K562 (cell line): ENCODE results near the gene NISCH.

Source experiments
- BHLHE40 ChIP-seq: IDR thresholded peaks from 2 replicates; pipeline ENCODE4 v1.6.1; 2011; ENCODE audit warnings: low read length, improper control_type of control experiment
- HDGF ChIP-seq: fragments of 450-650 bp; IDR thresholded peaks from 2 replicates; pipeline ENCODE4 v1.6.1; 2016
- JUN ChIP-seq, 2 experiments: sonication (generic) in 1 of 2; formaldehyde crosslinking in 1 of 2; IDR thresholded peaks; 2 replicates each; pipeline versions ENCODE4 v1.6.1 to v1.8.0; 2012 to 2022; ENCODE audit warnings: borderline replicate concordance in 2 of 2, mild to moderate bottlenecking in 2 of 2, improper control_type of control experiment in 1 of 2, low read depth in 1 of 2, low read length in 1 of 2, missing genetic modification reagents in 1 of 2
- NFYB ChIP-seq: IDR thresholded peaks from 2 replicates; pipeline ENCODE4 v1.6.1; 2011; ENCODE audit warnings: mild to moderate bottlenecking, moderate library complexity; ENCODE audit not compliant: insufficient read length; ENCODE audit errors: extremely low read depth
- POLR2A ChIP-seq: fragments of 450-650 bp; conservative IDR thresholded peaks from 2 replicates; pipeline ENCODE4 v1.6.1; 2016
- SPI1 ChIP-seq: IDR thresholded peaks from 2 replicates; pipeline ENCODE4 v1.6.1; 2011; ENCODE audit warnings: low read depth, low read length, control low read depth, borderline replicate concordance
- ZNF253 ChIP-seq: fragments of 250-450 bp; sonication (Bioruptor Pico); conservative IDR thresholded peaks from 2 replicates; pipeline ENCODE4 v1.6.1; 2021; ENCODE audit warnings: mild to moderate bottlenecking
- TF ChIP-seq, protein P1 (sequence below), 2 experiments: fragments of 450-650 bp; formaldehyde crosslinking in 1 of 2; IDR thresholded peaks; 2 replicates each; pipeline versions ENCODE4 v1.4.0 to v1.6.1; 2014 to 2020; ENCODE audit warnings: mild to moderate bottlenecking in 2 of 2, borderline replicate concordance in 1 of 2, low read depth in 1 of 2
- TF ChIP-seq, protein P2 (sequence below): sonication (generic); formaldehyde crosslinking; IDR thresholded peaks from 2 replicates; pipeline ENCODE4 v1.8.0; 2023; ENCODE audit warnings: mild to moderate bottlenecking, missing genetic modification reagents
- TF ChIP-seq, protein P3 (sequence below), 2 experiments: IDR thresholded peaks in 1 of 2; conservative IDR thresholded peaks in 1 of 2; 2 replicates each; pipeline ENCODE4 v1.6.1; 2016; ENCODE audit warnings: low read depth in 2 of 2, mild to moderate bottlenecking in 1 of 2, missing compliant biosample characterization in 1 of 2, missing genetic modification characterization in 1 of 2, moderate library complexity in 1 of 2

DNA sequence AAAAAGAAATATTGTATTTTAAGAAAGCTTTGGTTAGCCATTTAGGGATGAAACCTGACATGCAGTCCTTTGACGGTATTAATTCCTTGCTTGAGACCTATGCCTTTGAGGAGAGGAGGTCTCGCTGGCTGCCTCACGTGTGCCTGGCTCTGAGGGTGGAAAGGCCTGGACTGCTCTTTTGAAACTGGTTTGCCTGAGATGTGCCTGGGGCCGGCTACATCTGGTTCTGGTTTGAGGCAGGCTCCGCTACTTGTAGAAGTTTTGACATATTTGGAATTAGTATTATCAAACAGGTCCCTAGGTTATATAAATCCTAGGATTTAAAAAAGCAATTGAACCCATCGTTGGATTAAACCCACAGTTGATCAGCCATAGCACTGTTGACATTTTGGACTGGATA is 6.5 kb downstream of the NISCH start:
- TF ChIP-seq BHLHE40 (no peak), POLR2A (no peak), ZNF253 (CRISPR knock-in tag) (no peak), JUN (IDR thresholded peaks at IDR 0.05; ENCODE audit: borderline replicate concordance, low read depth, low read length) (no peak), JUN (CRISPR knock-in tag; IDR thresholded peaks at IDR 0.05; ENCODE audit: borderline replicate concordance) (no peak), HDGF (no peak), NFYB (no peak), SPI1 (no peak)
- TF ChIP-seq, protein P1, sequence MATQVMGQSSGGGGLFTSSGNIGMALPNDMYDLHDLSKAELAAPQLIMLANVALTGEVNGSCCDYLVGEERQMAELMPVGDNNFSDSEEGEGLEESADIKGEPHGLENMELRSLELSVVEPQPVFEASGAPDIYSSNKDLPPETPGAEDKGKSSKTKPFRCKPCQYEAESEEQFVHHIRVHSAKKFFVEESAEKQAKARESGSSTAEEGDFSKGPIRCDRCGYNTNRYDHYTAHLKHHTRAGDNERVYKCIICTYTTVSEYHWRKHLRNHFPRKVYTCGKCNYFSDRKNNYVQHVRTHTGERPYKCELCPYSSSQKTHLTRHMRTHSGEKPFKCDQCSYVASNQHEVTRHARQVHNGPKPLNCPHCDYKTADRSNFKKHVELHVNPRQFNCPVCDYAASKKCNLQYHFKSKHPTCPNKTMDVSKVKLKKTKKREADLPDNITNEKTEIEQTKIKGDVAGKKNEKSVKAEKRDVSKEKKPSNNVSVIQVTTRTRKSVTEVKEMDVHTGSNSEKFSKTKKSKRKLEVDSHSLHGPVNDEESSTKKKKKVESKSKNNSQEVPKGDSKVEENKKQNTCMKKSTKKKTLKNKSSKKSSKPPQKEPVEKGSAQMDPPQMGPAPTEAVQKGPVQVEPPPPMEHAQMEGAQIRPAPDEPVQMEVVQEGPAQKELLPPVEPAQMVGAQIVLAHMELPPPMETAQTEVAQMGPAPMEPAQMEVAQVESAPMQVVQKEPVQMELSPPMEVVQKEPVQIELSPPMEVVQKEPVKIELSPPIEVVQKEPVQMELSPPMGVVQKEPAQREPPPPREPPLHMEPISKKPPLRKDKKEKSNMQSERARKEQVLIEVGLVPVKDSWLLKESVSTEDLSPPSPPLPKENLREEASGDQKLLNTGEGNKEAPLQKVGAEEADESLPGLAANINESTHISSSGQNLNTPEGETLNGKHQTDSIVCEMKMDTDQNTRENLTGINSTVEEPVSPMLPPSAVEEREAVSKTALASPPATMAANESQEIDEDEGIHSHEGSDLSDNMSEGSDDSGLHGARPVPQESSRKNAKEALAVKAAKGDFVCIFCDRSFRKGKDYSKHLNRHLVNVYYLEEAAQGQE (IDR thresholded peaks at IDR 0.05; ENCODE audit: borderline replicate concordance) = no peak
- TF ChIP-seq, protein P1 (CRISPR knock-in tag; IDR thresholded peaks at IDR 0.05; ENCODE audit: low read depth) = no peak
- TF ChIP-seq, protein P2, sequence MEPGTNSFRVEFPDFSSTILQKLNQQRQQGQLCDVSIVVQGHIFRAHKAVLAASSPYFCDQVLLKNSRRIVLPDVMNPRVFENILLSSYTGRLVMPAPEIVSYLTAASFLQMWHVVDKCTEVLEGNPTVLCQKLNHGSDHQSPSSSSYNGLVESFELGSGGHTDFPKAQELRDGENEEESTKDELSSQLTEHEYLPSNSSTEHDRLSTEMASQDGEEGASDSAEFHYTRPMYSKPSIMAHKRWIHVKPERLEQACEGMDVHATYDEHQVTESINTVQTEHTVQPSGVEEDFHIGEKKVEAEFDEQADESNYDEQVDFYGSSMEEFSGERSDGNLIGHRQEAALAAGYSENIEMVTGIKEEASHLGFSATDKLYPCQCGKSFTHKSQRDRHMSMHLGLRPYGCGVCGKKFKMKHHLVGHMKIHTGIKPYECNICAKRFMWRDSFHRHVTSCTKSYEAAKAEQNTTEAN = no peak
- TF ChIP-seq, protein P3, sequence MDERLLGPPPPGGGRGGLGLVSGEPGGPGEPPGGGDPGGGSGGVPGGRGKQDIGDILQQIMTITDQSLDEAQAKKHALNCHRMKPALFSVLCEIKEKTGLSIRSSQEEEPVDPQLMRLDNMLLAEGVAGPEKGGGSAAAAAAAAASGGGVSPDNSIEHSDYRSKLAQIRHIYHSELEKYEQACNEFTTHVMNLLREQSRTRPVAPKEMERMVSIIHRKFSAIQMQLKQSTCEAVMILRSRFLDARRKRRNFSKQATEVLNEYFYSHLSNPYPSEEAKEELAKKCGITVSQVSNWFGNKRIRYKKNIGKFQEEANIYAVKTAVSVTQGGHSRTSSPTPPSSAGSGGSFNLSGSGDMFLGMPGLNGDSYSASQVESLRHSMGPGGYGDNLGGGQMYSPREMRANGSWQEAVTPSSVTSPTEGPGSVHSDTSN (CRISPR knock-in tag; IDR thresholded peaks at IDR 0.05; ENCODE audit: low read depth) = no peak
- TF ChIP-seq, protein P3 (tag; conservative IDR thresholded peaks at IDR 0.05; ENCODE audit: low read depth) = no peak
